ENCODE data around the gene VASP. TPM values are rescaled to one million over a fixed set of nuclear protein-coding genes. Genes with fewer than 3 reads are reported as not detected.

Gene VASP
- polyA plus RNA-seq, 1 donor from 2014 or later: 6.1 TPM

- Histone ChIP-seq H3K4me2 (ENCODE audit: low read length) (no peak overlapping the region), H3K9ac (ENCODE audit: low read length) (no peak overlapping the region), H3K79me2 (replicated peaks; ENCODE audit: insufficient read depth, low read length) (no peaks in the 10 kb centered on the region), H3K9me3 (ENCODE audit: low read length) (no peaks in the 10 kb centered on the region), H3K4me3 (ENCODE audit: low read length) (no peak overlapping the region), H2AFZ (ENCODE audit: low read depth, low read length) (no peak overlapping the region), H4K20me1 (ENCODE audit: insufficient read depth) (no peaks in the 10 kb centered on the region), H3K36me3 (ENCODE audit: insufficient read depth, low read length) (no peaks in the 10 kb centered on the region), H3K27me3 (ENCODE audit: insufficient read depth, low read depth, low read length) (no peaks in the 10 kb centered on the region), H3F3A (ENCODE audit: insufficient read depth, low read length, poor library complexity, severe bottlenecking) (no peaks in the 10 kb centered on the region), H3K27ac (ENCODE audit: low read length) (no peak overlapping the region), H3K9me2 (ENCODE audit: insufficient read depth, low read length) (no peaks in the 10 kb centered on the region)
- no peak for TF ChIP-seq SMC3 (conservative IDR thresholded peaks at IDR 0.05; ENCODE audit: poor library complexity)
These were observed 47.2 kb downstream of the VASP start for GRCh38 chr19:45554481-45554880.

- no peak overlapping the region for H2AFZ ChIP-seq (ENCODE audit: low read depth, low read length)
- no peak overlapping the region for H3K27ac ChIP-seq (ENCODE audit: low read length)
- H3K9me3 ChIP-seq (ENCODE audit: low read length): no peaks in the 10 kb centered on the region
- no peaks in the 10 kb centered on the region for H4K20me1 ChIP-seq (ENCODE audit: insufficient read depth)
- H3K27me3 ChIP-seq (ENCODE audit: insufficient read depth, low read depth, low read length): no peaks in the 10 kb centered on the region
- H3F3A ChIP-seq (ENCODE audit: insufficient read depth, low read length, poor library complexity, severe bottlenecking): no peaks in the 10 kb centered on the region
- no peak overlapping the region for H3K9ac ChIP-seq (ENCODE audit: low read length)
- no peaks in the 10 kb centered on the region for H3K36me3 ChIP-seq (ENCODE audit: insufficient read depth, low read length)
- H3K9me2 ChIP-seq (ENCODE audit: insufficient read depth, low read length): no peaks in the 10 kb centered on the region
- H3K4me3 ChIP-seq (ENCODE audit: low read length): no peak overlapping the region
- no peaks in the 10 kb centered on the region for H3K79me2 ChIP-seq (replicated peaks; ENCODE audit: insufficient read depth, low read length)
- TF ChIP-seq CTCF (IDR thresholded peaks at IDR 0.05; ENCODE audit: poor library complexity, severe bottlenecking) (no peak), REST (IDR thresholded peaks at IDR 0.05; ENCODE audit: borderline replicate concordance) (no peak), EP300 (conservative IDR thresholded peaks at IDR 0.05; ENCODE audit: poor library complexity, severe bottlenecking) (no peak), MXI1 (conservative IDR thresholded peaks at IDR 0.05; ENCODE audit: poor library complexity, severe bottlenecking) (no peak), RAD21 (conservative IDR thresholded peaks at IDR 0.05) (no peak), POLR2AphosphoS5 (IDR thresholded peaks at IDR 0.05) (no peak), TAF1 (IDR thresholded peaks at IDR 0.05; ENCODE audit: low read depth) (no peak)
- H3K4me2 ChIP-seq (ENCODE audit: low read length): no peak overlapping the region
These were observed 49.6 kb downstream of the VASP start for GRCh38 chr19:45556835-45557234.

GRCh38 chr19:45558399-45558878 is 51.2 kb downstream of the VASP start:
- no peaks in the 10 kb centered on the region for H3K36me3 ChIP-seq (ENCODE audit: insufficient read depth, low read length)
- no peaks in the 10 kb centered on the region for H3K27me3 ChIP-seq (ENCODE audit: insufficient read depth, low read depth, low read length)
- no peaks in the 10 kb centered on the region for H3F3A ChIP-seq (ENCODE audit: insufficient read depth, low read length, poor library complexity, severe bottlenecking)
- H3K27ac ChIP-seq (ENCODE audit: low read length): no peak overlapping the region
- H3K4me2 ChIP-seq (ENCODE audit: low read length): no peak overlapping the region
- no peaks in the 10 kb centered on the region for H3K79me2 ChIP-seq (replicated peaks; ENCODE audit: insufficient read depth, low read length)
- H3K9ac ChIP-seq (ENCODE audit: low read length): no peak overlapping the region
- peak; percentile 24 for TF ChIP-seq RAD21 (conservative IDR thresholded peaks at IDR 0.05)
- TF ChIP-seq EP300 (conservative IDR thresholded peaks at IDR 0.05; ENCODE audit: poor library complexity, severe bottlenecking): no peak
- TF ChIP-seq SMC3 (conservative IDR thresholded peaks at IDR 0.05; ENCODE audit: poor library complexity): peak; percentile 28
- peak; percentile 55 for TF ChIP-seq CTCF (IDR thresholded peaks at IDR 0.05; ENCODE audit: poor library complexity, severe bottlenecking)
- TF ChIP-seq EZH2 (IDR thresholded peaks at IDR 0.05; ENCODE audit: borderline replicate concordance, insufficient read depth, low read length, poor library complexity, severe bottlenecking): no peak
- H3K9me2 ChIP-seq (ENCODE audit: insufficient read depth, low read length): no peaks in the 10 kb centered on the region
- no peaks in the 10 kb centered on the region for H3K9me3 ChIP-seq (ENCODE audit: low read length)
- no peak overlapping the region for H3K4me3 ChIP-seq (ENCODE audit: low read length)
- no peak overlapping the region for H2AFZ ChIP-seq (ENCODE audit: low read depth, low read length)
- no peaks in the 10 kb centered on the region for H4K20me1 ChIP-seq (ENCODE audit: insufficient read depth)
